ENCODE results near the gene LMF1. TPM values are rescaled to one million over a fixed set of nuclear protein-coding genes. Genes with fewer than 3 reads are reported as not detected.

The LMF1 gene
- total RNA-seq, 2 donors from 2014 or later, result 86.1 to 87.5 TPM

DNA sequence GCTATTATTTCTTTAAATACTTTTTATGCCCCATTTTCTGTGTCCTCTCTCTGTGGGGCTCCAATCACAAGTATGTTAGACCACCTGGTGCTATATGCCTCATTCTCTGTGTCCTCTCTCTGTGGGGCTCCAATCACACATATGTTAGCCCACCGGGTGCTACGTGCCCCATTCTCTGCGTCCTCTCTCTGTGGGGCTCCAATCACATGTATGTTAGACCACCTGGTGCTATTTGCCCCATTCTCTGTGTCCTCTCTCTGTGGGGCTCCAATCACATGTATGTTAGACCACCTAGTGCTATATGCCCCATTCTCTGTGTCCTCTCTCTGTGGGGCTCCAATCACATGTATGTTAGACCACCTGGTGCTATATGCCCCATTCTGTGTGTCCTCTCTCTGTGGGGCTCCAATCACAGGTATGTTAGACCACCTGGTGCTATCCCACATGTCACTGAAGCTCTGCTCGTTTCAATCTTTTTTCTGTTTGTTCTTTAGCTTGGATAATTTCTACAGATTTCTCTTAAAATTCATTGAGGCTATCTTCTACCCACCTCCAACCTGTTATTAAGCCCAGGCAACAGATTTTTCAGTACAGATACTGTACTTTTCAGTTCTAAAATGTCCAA, 28.2 kb downstream of the LMF1 start:
- no peak for DNase-seq (ENCODE audit: low spot score)
- Histone ChIP-seq H3K9me3 (no peaks in the 10 kb centered on the region), H3K27me3 (replicated peaks; ENCODE audit: insufficient read depth) (no peaks in the 10 kb centered on the region), H3K27ac (no peak overlapping the region), H3K4me3 (no peak overlapping the region), H3K4me1 (replicated peaks) (no peaks in the 10 kb centered on the region), H3K36me3 (peaks cover 0 to 7% of the 10 kb centered on the region in 2 donors)
- TF ChIP-seq POLR2A (IDR thresholded peaks at IDR 0.05) (no peak), POLR2AphosphoS5 (IDR thresholded peaks at IDR 0.05) (no peak)
- TF ChIP-seq, protein P1, sequence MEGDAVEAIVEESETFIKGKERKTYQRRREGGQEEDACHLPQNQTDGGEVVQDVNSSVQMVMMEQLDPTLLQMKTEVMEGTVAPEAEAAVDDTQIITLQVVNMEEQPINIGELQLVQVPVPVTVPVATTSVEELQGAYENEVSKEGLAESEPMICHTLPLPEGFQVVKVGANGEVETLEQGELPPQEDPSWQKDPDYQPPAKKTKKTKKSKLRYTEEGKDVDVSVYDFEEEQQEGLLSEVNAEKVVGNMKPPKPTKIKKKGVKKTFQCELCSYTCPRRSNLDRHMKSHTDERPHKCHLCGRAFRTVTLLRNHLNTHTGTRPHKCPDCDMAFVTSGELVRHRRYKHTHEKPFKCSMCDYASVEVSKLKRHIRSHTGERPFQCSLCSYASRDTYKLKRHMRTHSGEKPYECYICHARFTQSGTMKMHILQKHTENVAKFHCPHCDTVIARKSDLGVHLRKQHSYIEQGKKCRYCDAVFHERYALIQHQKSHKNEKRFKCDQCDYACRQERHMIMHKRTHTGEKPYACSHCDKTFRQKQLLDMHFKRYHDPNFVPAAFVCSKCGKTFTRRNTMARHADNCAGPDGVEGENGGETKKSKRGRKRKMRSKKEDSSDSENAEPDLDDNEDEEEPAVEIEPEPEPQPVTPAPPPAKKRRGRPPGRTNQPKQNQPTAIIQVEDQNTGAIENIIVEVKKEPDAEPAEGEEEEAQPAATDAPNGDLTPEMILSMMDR (IDR thresholded peaks at IDR 0.05), result no peak
- 93% methylated on average over 4 of the region's 4 CpGs for WGBS
- intact Hi-C loops (cut with DNase I), result no loop called here

- DNase-seq (ENCODE audit: low spot score), result no peak
- Histone ChIP-seq H3K27me3 (replicated peaks; ENCODE audit: insufficient read depth) (no peaks in the 10 kb centered on the region), H3K4me3 (no peak overlapping the region), H3K9me3 (no peaks in the 10 kb centered on the region), H3K4me1 (replicated peaks) (no peaks in the 10 kb centered on the region), H3K27ac (no peak overlapping the region), H3K36me3 (no peaks in the 10 kb centered on the region)
- TF ChIP-seq, protein P1 (IDR thresholded peaks at IDR 0.05), result no peak
- no peak for TF ChIP-seq POLR2AphosphoS5 (IDR thresholded peaks at IDR 0.05)
- TF ChIP-seq POLR2A (IDR thresholded peaks at IDR 0.05), result no peak
- intact Hi-C loops (cut with DNase I), result no loop called here
- 97% methylated on average over 17 of the region's 17 CpGs for WGBS
Measured at GRCh38 chr16:939941-940340, 30.8 kb downstream of the LMF1 start.

- WGBS, result 97% methylated on average over 27 of the region's 27 CpGs
- no peaks in the 10 kb centered on the region for H3K36me3 ChIP-seq
- no peaks in the 10 kb centered on the region for H3K27me3 ChIP-seq (replicated peaks; ENCODE audit: insufficient read depth)
- intact Hi-C loops (cut with DNase I), result no loop called here
- H3K4me1 ChIP-seq (replicated peaks), result no peaks in the 10 kb centered on the region
- TF ChIP-seq, protein P1 (IDR thresholded peaks at IDR 0.05), result no peak
- no peak for TF ChIP-seq POLR2A (IDR thresholded peaks at IDR 0.05)
- TF ChIP-seq POLR2AphosphoS5 (IDR thresholded peaks at IDR 0.05), result no peak
- H3K4me3 ChIP-seq, result no peak overlapping the region
- H3K27ac ChIP-seq, result no peak overlapping the region
- DNase-seq (ENCODE audit: low spot score), result no peak
- no peaks in the 10 kb centered on the region for H3K9me3 ChIP-seq
Measured at GRCh38 chr16:939311-939710, 31.5 kb downstream of the LMF1 start.

- H3K36me3 ChIP-seq, result no peaks in the 10 kb centered on the region
- 84% methylated on average over 9 of the region's 9 CpGs for WGBS
Measured at GRCh38 chr16:938752-939151, 32.0 kb downstream of the LMF1 start.

GRCh38 chr16:938136-938535, 32.6 kb downstream of the LMF1 start:
- Histone ChIP-seq H3K4me1 (replicated peaks) (no peaks in the 10 kb centered on the region), H3K4me3 (no peak overlapping the region), H3K27ac (no peak overlapping the region), H3K27me3 (replicated peaks; ENCODE audit: insufficient read depth) (no peaks in the 10 kb centered on the region), H3K9me3 (no peaks in the 10 kb centered on the region), H3K36me3 (no peaks in the 10 kb centered on the region)
- TF ChIP-seq POLR2AphosphoS5 (IDR thresholded peaks at IDR 0.05) (no peak), POLR2A (IDR thresholded peaks at IDR 0.05) (no peak)
- TF ChIP-seq, protein P1 (IDR thresholded peaks at IDR 0.05), result no peak
- intact Hi-C loops (cut with DNase I), result no loop called here
- DNase-seq (ENCODE audit: low spot score), result no peak
- WGBS, result 90% methylated on average over 18 of the region's 18 CpGs

More at GRCh38 chr16:938752-939151, 32.0 kb downstream of the LMF1 start:
- Histone ChIP-seq H3K27ac (no peak overlapping the region), H3K9me3 (no peaks in the 10 kb centered on the region), H3K4me3 (no peak overlapping the region), H3K27me3 (replicated peaks; ENCODE audit: insufficient read depth) (no peaks in the 10 kb centered on the region), H3K4me1 (replicated peaks) (no peaks in the 10 kb centered on the region)
- no peak for DNase-seq (ENCODE audit: low spot score)
- TF ChIP-seq, protein P1 (IDR thresholded peaks at IDR 0.05), result no peak
- TF ChIP-seq POLR2A (IDR thresholded peaks at IDR 0.05) (no peak), POLR2AphosphoS5 (IDR thresholded peaks at IDR 0.05) (no peak)
- intact Hi-C loops (cut with DNase I), result no loop called here

All from prostate gland (tissue), 2 donors.